Endothelial cell of umbilical vein (primary cell): ENCODE results near the gene EFCAB5. TPM values are rescaled to one million over a fixed set of nuclear protein-coding genes. Genes with fewer than 3 reads are reported as not detected.

Source experiments
- BruUV-seq: library from RNA; stranded (reverse); fragments of 400-500 nt; replicated peaks from 2 replicates; lab custom pipeline; 2021; lab: Mats Ljungman, UMichigan
- CTCF ChIA-PET: fragments of 300-600, 350-600 bp; sonication (Branson Sonifier 250); formaldehyde crosslinking; loops from one replicate; lab custom pipeline; 2021; ENCODE audit warnings: antibody characterized with exemption, inconsistent platforms; lab: Charles Lee
- POLR2A ChIA-PET: fragments of 300-600, 350-600 bp; sonication (Branson Sonifier 250); formaldehyde crosslinking; loops from one replicate; lab custom pipeline; 2021; ENCODE audit warnings: antibody characterized with exemption, inconsistent platforms; lab: Charles Lee
- DNase-seq: peaks from one replicate; pipeline ENCODE4 v3.0.0-alpha.2; 2011; ENCODE audit warnings: low read depth, low spot score
- FAIRE-seq: peaks from 2 replicates; lab custom pipeline; 2011; peaks lifted over from hg19 to GRCh38; lab: Jason Lieb, UNC
- H2AFZ ChIP-seq: 2 replicates; pipeline ENCODE4 v1.6.0; 2012; ENCODE audit warnings: low read depth, low read length, control low read depth, inconsistent platforms
- H3K27ac ChIP-seq: 2 replicates; pipeline ENCODE4 v1.5.1; 2011; ENCODE audit warnings: low read depth, mild to moderate bottlenecking, control low read depth, low read length, moderate library complexity; ENCODE audit not compliant: insufficient read depth
- H3K27me3 ChIP-seq, 2 experiments: 2 replicates each; pipeline versions ENCODE4 v1.6.0 to v1.6.1; 2011; ENCODE audit warnings: low read length in 2 of 2, mixed read lengths in 1 of 2; ENCODE audit not compliant: control insufficient read depth in 2 of 2, insufficient read depth in 2 of 2
- H3K36me3 ChIP-seq, 2 experiments: 2 replicates in 1 of 2; 3 replicates in 1 of 2; pipeline ENCODE4 v1.5.1; 2011; ENCODE audit warnings: low read length in 2 of 2, mild to moderate bottlenecking in 1 of 2, moderate library complexity in 1 of 2; ENCODE audit not compliant: control insufficient read depth in 2 of 2, insufficient read depth in 2 of 2; ENCODE audit errors: extremely low read depth in 1 of 2
- H3K4me1 ChIP-seq: 3 replicates; pipeline ENCODE4 v1.5.1; 2011; ENCODE audit warnings: mild to moderate bottlenecking, low read length; ENCODE audit not compliant: control insufficient read depth, insufficient read depth; ENCODE audit errors: extremely low read depth
- H3K4me2 ChIP-seq: 2 replicates; pipeline ENCODE4 v1.6.1; 2011; ENCODE audit warnings: low read length, control low read depth, mixed read lengths; ENCODE audit not compliant: insufficient read depth
- H3K4me3 ChIP-seq, 3 experiments: fragments of 200-600 bp in 1 of 3; sonication (generic), shearing (Covaris generic) in 1 of 3; replicated peaks in 1 of 3; 2 replicates each; pipeline ENCODE4 v1.5.1; 2011 to 2016; ENCODE audit warnings: control low read depth in 3 of 3, low read length in 3 of 3, mild to moderate bottlenecking in 2 of 3, inconsistent platforms in 1 of 3, low read depth in 1 of 3, moderate library complexity in 1 of 3; ENCODE audit not compliant: insufficient read depth in 1 of 3
- H3K79me2 ChIP-seq: 2 replicates; pipeline ENCODE4 v1.6.0; 2012; ENCODE audit warnings: low read length, inconsistent platforms; ENCODE audit not compliant: control insufficient read depth, insufficient read depth
- H3K9ac ChIP-seq: replicated peaks from 2 replicates; pipeline ENCODE3; 2011; ENCODE audit warnings: low read length, control low read depth; ENCODE audit not compliant: insufficient read depth; ENCODE audit errors: extremely low read depth
- H3K9me1 ChIP-seq: replicated peaks from 3 replicates; pipeline ENCODE4 v1.6.0; 2011; ENCODE audit warnings: mild to moderate bottlenecking, low read length; ENCODE audit not compliant: control insufficient read depth, insufficient read depth; ENCODE audit errors: extremely low read depth
- H3K9me3 ChIP-seq: replicated peaks from 2 replicates; pipeline ENCODE4 v1.5.1; 2012; ENCODE audit warnings: low read length, inconsistent platforms; ENCODE audit not compliant: control insufficient read depth, insufficient read depth
- H4K20me1 ChIP-seq: replicated peaks from 2 replicates; pipeline ENCODE3; 2011; ENCODE audit warnings: mild to moderate bottlenecking, low read length; ENCODE audit not compliant: control insufficient read depth, insufficient read depth; ENCODE audit errors: extremely low read depth
- EZH2 ChIP-seq: IDR thresholded peaks from 2 replicates; pipeline ENCODE4 v1.6.1; 2012; ENCODE audit warnings: borderline replicate concordance, low read depth, mild to moderate bottlenecking, moderate library complexity, low read length, inconsistent platforms; ENCODE audit not compliant: severe bottlenecking
- FOS ChIP-seq: IDR thresholded peaks from 2 replicates; pipeline ENCODE4 v1.6.1; 2011; ENCODE audit warnings: mild to moderate bottlenecking, low read length, moderate library complexity, borderline replicate concordance; ENCODE audit not compliant: insufficient read depth
- GATA2 ChIP-seq: IDR thresholded peaks from 2 replicates; pipeline ENCODE4 v1.7.0; 2011; ENCODE audit warnings: low read depth, mild to moderate bottlenecking, moderate library complexity, mixed read lengths, low read length; ENCODE audit not compliant: insufficient read length, insufficient read depth
- JUN ChIP-seq: IDR thresholded peaks from 2 replicates; pipeline ENCODE4 v1.6.1; 2011; ENCODE audit warnings: borderline replicate concordance, low read depth; ENCODE audit not compliant: insufficient read length, insufficient read depth
- MYC ChIP-seq: IDR thresholded peaks from one replicate; pipeline ENCODE4 v1.6.1; 2011; ENCODE audit warnings: mild to moderate bottlenecking, low read depth, low read length
- POLR2A ChIP-seq: IDR thresholded peaks from 2 replicates; pipeline ENCODE4 v1.6.1; 2012; ENCODE audit warnings: low read depth, mild to moderate bottlenecking, control low read depth, low read length
- POLR2AphosphoS5 ChIP-seq: IDR thresholded peaks from 2 replicates; pipeline ENCODE4 v1.6.1; 2012; ENCODE audit warnings: low read depth, mild to moderate bottlenecking, control low read depth, low read length, moderate library complexity; ENCODE audit not compliant: insufficient read depth
- dilution Hi-C: fragments of 300-500 bp; cut with MboI; formaldehyde crosslinking; loops from one replicate; pipeline ENCODE4 v1.15.0; 2019; ENCODE audit warnings: low sequenced_read_pairs; ENCODE audit not compliant: extremely low pct_ligation_motif_present
- intact Hi-C: fragments of 100-400 bp; cut with micrococcal nuclease; formaldehyde crosslinking; loops from one replicate; pipeline ENCODE4 v1.10.0; 2022
- polyA plus RNA-seq, 4 experiments: library from polyadenylated mRNA; depleted of rRNA in 3 of 4; stranded (reverse) in 3 of 4; unstranded in 1 of 4; fragments of >200 nt; gene quantifications; 2 replicates each; pipeline versions ENCODE4 v1.2.1 to v1.2.3, GENCODE V29; 2011 to 2012; ENCODE audit warnings: missing spikeins in 1 of 4
- total RNA-seq: library from RNA; stranded (reverse); gene quantifications from 2 replicates; pipeline ENCODE4 v1.2.3, GENCODE V29; 2021
- TF ChIP-seq, protein P1 (sequence below), 2 donors: IDR thresholded peaks; 1 replicate in 1 of 2; 2 replicates in 1 of 2; pipeline ENCODE4 v1.5.1; 2011; ENCODE audit warnings: low read length in 2 of 2, mild to moderate bottlenecking in 2 of 2, moderate library complexity in 2 of 2, control low read depth in 1 of 2, inconsistent platforms in 1 of 2, low read depth in 1 of 2; ENCODE audit not compliant: insufficient read depth in 1 of 2; ENCODE audit errors: extremely low read depth in 1 of 2

EFCAB5 gene
- total and polyA plus RNA-seq, 2 donors (not counting 3 experiments of a cell fraction or from before 2014, with no cell fraction given), result 0.04 to 0.40 TPM

DNA sequence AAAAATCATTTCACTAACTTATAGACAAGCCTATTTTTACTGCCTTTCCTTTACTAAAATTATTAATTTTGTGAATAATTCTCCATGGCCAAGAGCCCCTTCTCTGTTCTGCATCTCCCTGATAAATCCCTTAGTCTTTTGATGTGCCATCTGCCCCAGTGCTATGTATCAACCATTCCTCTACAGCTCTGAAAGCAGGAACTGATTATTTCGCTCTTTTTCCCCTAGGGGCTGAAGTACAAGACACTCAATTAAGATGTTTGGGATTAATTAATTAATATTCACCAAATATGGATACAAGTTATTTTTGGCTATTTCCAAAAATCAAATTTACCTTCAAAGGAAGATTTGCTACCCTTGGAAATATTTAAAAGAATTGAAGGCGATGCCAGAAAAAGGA lies 38.0 kb upstream of the EFCAB5 start:
- Histone ChIP-seq H3K4me3 (no peak overlapping the region), H3K79me2 (peaks cover 43% of the 10 kb centered on the region), H3K27me3 (no peaks in the 10 kb centered on the region), H2AFZ (no peak overlapping the region), H3K9me1 (no peaks in the 10 kb centered on the region), H3K4me1 (no peaks in the 10 kb centered on the region), H3K27ac (no peak overlapping the region), H3K9ac (no peak overlapping the region), H3K9me3 (no peaks in the 10 kb centered on the region), H3K36me3 (no peaks in the 10 kb centered on the region), H4K20me1 (peaks cover 3% of the 10 kb centered on the region), H3K4me2 (no peak overlapping the region)
- no peak for DNase-seq
- ChIA-PET POLR2A (no interaction called here), CTCF (interaction anchor here (0.8 to 1.3 kb wide), 2 partner anchors 28 to 190 kb away, joined by 3 read pairs; no protein-coding TSS in a partner anchor)
- TF ChIP-seq MYC (no peak), JUN (no peak), POLR2A (no peak), FOS (no peak), POLR2AphosphoS5 (no peak), EZH2 (no peak), GATA2 (no peak)
- TF ChIP-seq, protein P1, sequence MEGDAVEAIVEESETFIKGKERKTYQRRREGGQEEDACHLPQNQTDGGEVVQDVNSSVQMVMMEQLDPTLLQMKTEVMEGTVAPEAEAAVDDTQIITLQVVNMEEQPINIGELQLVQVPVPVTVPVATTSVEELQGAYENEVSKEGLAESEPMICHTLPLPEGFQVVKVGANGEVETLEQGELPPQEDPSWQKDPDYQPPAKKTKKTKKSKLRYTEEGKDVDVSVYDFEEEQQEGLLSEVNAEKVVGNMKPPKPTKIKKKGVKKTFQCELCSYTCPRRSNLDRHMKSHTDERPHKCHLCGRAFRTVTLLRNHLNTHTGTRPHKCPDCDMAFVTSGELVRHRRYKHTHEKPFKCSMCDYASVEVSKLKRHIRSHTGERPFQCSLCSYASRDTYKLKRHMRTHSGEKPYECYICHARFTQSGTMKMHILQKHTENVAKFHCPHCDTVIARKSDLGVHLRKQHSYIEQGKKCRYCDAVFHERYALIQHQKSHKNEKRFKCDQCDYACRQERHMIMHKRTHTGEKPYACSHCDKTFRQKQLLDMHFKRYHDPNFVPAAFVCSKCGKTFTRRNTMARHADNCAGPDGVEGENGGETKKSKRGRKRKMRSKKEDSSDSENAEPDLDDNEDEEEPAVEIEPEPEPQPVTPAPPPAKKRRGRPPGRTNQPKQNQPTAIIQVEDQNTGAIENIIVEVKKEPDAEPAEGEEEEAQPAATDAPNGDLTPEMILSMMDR (IDR thresholded peaks at IDR 0.05; ENCODE audit: extremely low read depth in 1 of 2, insufficient read depth in 1 of 2, low read depth in 1 of 2, low read length in 2 of 2), result no peak
- no TSS peak for BruUV-seq
- no peak for FAIRE-seq
- intact Hi-C loops (no loop called here), dilution Hi-C loops (no loop called here)
